Heart left ventricle (tissue), 16 donors: Measurements from ENCODE around the gene SORCS2. TPM values are rescaled to one million over a fixed set of nuclear protein-coding genes. Genes with fewer than 3 reads are reported as not detected.

ENCODE experiments used
- ATAC-seq, 4 donors: fragments of 200-7000 bp; cut with Tn5 transposase; one replicate each; pipeline ENCODE4 v1.9.1; 2020 to 2022; ENCODE audit warnings: moderate library complexity in 4 of 4, mild to moderate bottlenecking in 3 of 4, moderate number of reproducible peaks in 1 of 4
- DNase-seq, 5 donors: peaks; one replicate each; pipeline ENCODE4 v3.0.0-alpha.2; 2020
- H3K27ac ChIP-seq, 12 donors: fragments of 200-600 bp; sonication (generic) in 4 of 12; one replicate each; pipeline versions ENCODE4 v1.5.0 to v1.8.0; 2016 to 2022; ENCODE audit warnings: mild to moderate bottlenecking in 2 of 12
- H3K27me3 ChIP-seq, 9 donors: fragments of 200-600 bp; sonication (generic) in 2 of 9; one replicate each; pipeline versions ENCODE4 v1.5.1 to v1.8.0; 2016 to 2022; ENCODE audit warnings: mild to moderate bottlenecking in 3 of 9
- H3K36me3 ChIP-seq, 9 donors: fragments of 200-600 bp; sonication (generic) in 2 of 9; one replicate each; pipeline versions ENCODE4 v1.5.0 to v1.8.0; 2018 to 2022; ENCODE audit warnings: mild to moderate bottlenecking in 2 of 9
- H3K4me1 ChIP-seq, 12 donors: fragments of 200-600 bp; sonication (generic) in 4 of 12; one replicate each; pipeline versions ENCODE4 v1.5.0 to v1.8.0; 2016 to 2022; ENCODE audit warnings: mild to moderate bottlenecking in 3 of 12
- H3K4me3 ChIP-seq, 12 donors: fragments of 200-600 bp; sonication (generic) in 4 of 12; one replicate each; pipeline versions ENCODE4 v1.5.0 to v1.8.0; 2017 to 2022; ENCODE audit warnings: mild to moderate bottlenecking in 9 of 12, moderate library complexity in 4 of 12
- H3K9me3 ChIP-seq, 12 donors: fragments of 200-600 bp; sonication (generic) in 4 of 12; one replicate each; pipeline versions ENCODE4 v1.5.0 to v1.8.0; 2016 to 2022; ENCODE audit warnings: mild to moderate bottlenecking in 1 of 12
- POLR2A ChIP-seq, 2 donors: fragments of 450-650 bp; IDR thresholded peaks; one replicate each; pipeline ENCODE4 v1.6.1; 2017; ENCODE audit warnings: antibody characterized with exemption in 2 of 2, mild to moderate bottlenecking in 2 of 2, moderate library complexity in 2 of 2
- WGBS, 4 donors: extraction: QIAGEN DNeasy Blood & Tissue Kit in 2 of 4; methylation state at CpG; one replicate each; pipeline versions ENCODE4 v1.1.5 to v1.1.7; 2013 to 2018; 5-methylcytosine and 5-hydroxymethylcytosine counted together
- intact Hi-C, 10 donors: fragments of 100-400 bp; cut with DNase I; formaldehyde crosslinking; loops; one replicate each; pipeline versions ENCODE4 v1.11.1 to v1.14.2; 2022
- polyA plus RNA-seq, 2 donors: library from polyadenylated mRNA; stranded (reverse); fragments of 200-250 nt; gene quantifications; one replicate each; pipeline ENCODE4 v1.2.3, GENCODE V29; 2013
- total RNA-seq, 9 donors: library from RNA; depleted of rRNA in 2 of 9; stranded (reverse); fragments of >200 nt in 2 of 9; fragmentation: NEBNext Ultra II Directional in 3 of 9; extraction: Animal tissue kit (Norgen Biotek cat#: 25700) in 3 of 9; gene quantifications; one replicate each; pipeline versions ENCODE4 v1.1.0 to v1.2.4, GENCODE V29; 2016 to 2023
- TF ChIP-seq, protein P1 (sequence below), 12 donors: fragments of 200-600 bp; sonication (generic) in 4 of 12; IDR thresholded peaks; one replicate each; pipeline versions ENCODE4 v1.5.0 to v1.8.0; 2018 to 2022; ENCODE audit warnings: antibody characterized with exemption in 12 of 12, mild to moderate bottlenecking in 5 of 12
- donor health status: ischemic (EF 13 %, LVEDD 7.1; RV severe dilation, severe dysfunction).
- donor health status: healthy with polysubstance abuse.
- donor health status: DM: no; HTN: yes; CAD: no.
- donor health status: DM: no; HTN: no; CAD: no.
- donor health status: ischemic (EF 25% LVEDD 6.9; RV normal size, moderate dysfunction).
- donor health status: ischemic (EF 25% LVEDD 5.7; RV mildly dilated, moderate dysfunction).
- donor health status: healthy.
- donor health status: DM: yes; HTN: yes; CAD: no.
- donor health status: ischemic (EF 35%, LVEDD 5.7; RV mildly dilated, moderate dysfunction).
- donor health status: nonischemic (EF 11% LVEDD 7.7; RV severe dilation, severe dysfunction).
- donor health status: DM: yes; HTN: yes; CAD: no.
- donor health status: PGD.
- donor health status: ischemic (EF 29% LVEDD 5.4; RV normal size, mild dysfunction).
- donor health status: nonischemic (EF 23%, LVEDD 6.1; RV moderate dilation, normal function).

Gene SORCS2
- total and polyA plus RNA-seq, 11 donors = 0.28 to 5.5 (median 2.4) TPM

- Histone ChIP-seq H3K9me3 (peaks cover 0 to 1% (median 0%) of the 10 kb centered on the region in 12 donors), H3K36me3 (no peaks in the 10 kb centered on the region), H3K4me3 (no peak overlapping the region), H3K4me1 (peaks cover 0 to 34% (median 19%) of the 10 kb centered on the region in 12 donors), H3K27ac (peak overlapping the region in 1 of 12 donors; percentile 82), H3K27me3 (peaks cover 0 to 2% (median 0%) of the 10 kb centered on the region in 9 donors)
- intact Hi-C loops = loop anchor here in 2 of 10 donors (5.0 kb wide), 2 partner anchors 49 to 84 kb away; no protein-coding TSS in a partner anchor
- WGBS, 4 donors = 82 to 86% (median 85%) methylated on average over 7 to 21 of the region's 21 CpGs
- ATAC-seq (no peak), DNase-seq (no peak)
- TF ChIP-seq, protein P1, sequence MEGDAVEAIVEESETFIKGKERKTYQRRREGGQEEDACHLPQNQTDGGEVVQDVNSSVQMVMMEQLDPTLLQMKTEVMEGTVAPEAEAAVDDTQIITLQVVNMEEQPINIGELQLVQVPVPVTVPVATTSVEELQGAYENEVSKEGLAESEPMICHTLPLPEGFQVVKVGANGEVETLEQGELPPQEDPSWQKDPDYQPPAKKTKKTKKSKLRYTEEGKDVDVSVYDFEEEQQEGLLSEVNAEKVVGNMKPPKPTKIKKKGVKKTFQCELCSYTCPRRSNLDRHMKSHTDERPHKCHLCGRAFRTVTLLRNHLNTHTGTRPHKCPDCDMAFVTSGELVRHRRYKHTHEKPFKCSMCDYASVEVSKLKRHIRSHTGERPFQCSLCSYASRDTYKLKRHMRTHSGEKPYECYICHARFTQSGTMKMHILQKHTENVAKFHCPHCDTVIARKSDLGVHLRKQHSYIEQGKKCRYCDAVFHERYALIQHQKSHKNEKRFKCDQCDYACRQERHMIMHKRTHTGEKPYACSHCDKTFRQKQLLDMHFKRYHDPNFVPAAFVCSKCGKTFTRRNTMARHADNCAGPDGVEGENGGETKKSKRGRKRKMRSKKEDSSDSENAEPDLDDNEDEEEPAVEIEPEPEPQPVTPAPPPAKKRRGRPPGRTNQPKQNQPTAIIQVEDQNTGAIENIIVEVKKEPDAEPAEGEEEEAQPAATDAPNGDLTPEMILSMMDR (IDR thresholded peaks at IDR 0.05) = no peak
- no peak for TF ChIP-seq POLR2A (IDR thresholded peaks at IDR 0.05)
Observed at GRCh38 chr4:7208509-7209451, 16.4 kb downstream of the SORCS2 start.

DNA sequence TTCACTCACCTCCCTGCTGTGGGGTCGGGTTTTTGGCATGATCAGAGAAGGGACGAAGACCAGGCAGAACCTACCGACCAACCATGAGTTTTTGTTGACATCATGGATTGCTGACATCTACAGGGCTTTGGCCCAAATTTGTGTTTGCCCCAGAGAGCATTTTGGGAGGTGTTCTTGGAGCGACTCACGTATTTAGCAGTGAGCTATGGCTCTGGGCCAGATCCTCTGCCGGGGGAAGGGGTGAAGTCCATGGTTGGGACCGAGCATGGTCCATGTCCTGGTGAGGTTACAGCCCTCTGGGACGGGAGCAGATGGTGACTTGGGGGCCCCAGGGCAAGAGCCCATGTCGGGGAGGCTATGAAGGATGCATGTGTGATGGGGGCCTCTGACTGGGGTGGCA is 17.4 kb downstream of the SORCS2 start:
- Histone ChIP-seq H3K9me3 (peaks cover 0 to 9% (median 0%) of the 10 kb centered on the region in 12 donors), H3K36me3 (no peaks in the 10 kb centered on the region), H3K27ac (no peak overlapping the region), H3K27me3 (peaks cover 0 to 2% (median 0%) of the 10 kb centered on the region in 9 donors), H3K4me3 (no peak overlapping the region), H3K4me1 (peaks cover 0 to 33% (median 19%) of the 10 kb centered on the region in 12 donors)
- 67 to 83% (median 77%) methylated on average over 9 of the region's 9 CpGs for WGBS, 4 donors
- intact Hi-C loops = loop anchor here in 2 of 10 donors (5.0 kb wide), 2 partner anchors 48 to 83 kb away; no protein-coding TSS in a partner anchor
- DNase-seq (no peak), ATAC-seq (no peak)
- TF ChIP-seq POLR2A (IDR thresholded peaks at IDR 0.05) = no peak
- TF ChIP-seq, protein P1 (IDR thresholded peaks at IDR 0.05) = no peak

DNA sequence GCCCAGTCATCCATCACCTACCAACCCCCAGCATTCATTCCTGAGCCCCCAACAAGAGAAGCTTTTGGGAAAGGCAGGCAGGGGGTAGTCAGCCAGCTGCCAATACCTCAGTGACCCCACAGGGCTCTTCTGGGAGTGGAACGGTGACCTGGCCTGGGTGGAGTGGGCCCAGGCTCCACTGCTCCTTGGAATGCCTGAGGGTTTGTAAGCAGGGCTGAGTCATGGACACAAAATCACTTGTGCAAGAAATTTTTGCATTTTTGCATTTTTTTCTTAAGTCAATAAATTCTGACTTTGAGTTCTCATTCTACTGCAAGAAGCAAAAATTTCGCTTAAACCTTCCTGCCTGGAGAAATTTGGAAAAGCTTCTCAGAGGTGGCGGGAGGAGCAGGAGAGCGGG is 18.5 kb downstream of the SORCS2 start:
- Histone ChIP-seq H3K4me1 (peaks cover 0 to 26% (median 18%) of the 10 kb centered on the region in 12 donors), H3K27ac (no peak overlapping the region), H3K36me3 (no peaks in the 10 kb centered on the region), H3K4me3 (no peak overlapping the region), H3K27me3 (peaks cover 0 to 2% (median 0%) of the 10 kb centered on the region in 9 donors), H3K9me3 (peaks cover 0 to 9% (median 0%) of the 10 kb centered on the region in 12 donors)
- no peak for ATAC-seq
- DNase-seq = peak in 1 of 5 donors; percentile 13
- 88 to 99% (median 92%) methylated on average over 4 of the region's 4 CpGs for WGBS, 4 donors
- TF ChIP-seq POLR2A (IDR thresholded peaks at IDR 0.05) = no peak
- TF ChIP-seq, protein P1 (IDR thresholded peaks at IDR 0.05) = no peak
- intact Hi-C loops = no loop called here

- peaks cover 0 to 13% (median 8%) of the 10 kb centered on the region in 12 donors for H3K4me1 ChIP-seq
- DNase-seq (peak in 1 of 5 donors; percentile 16), ATAC-seq (no peak)
- H3K27ac ChIP-seq = no peak overlapping the region
- no peak overlapping the region for H3K4me3 ChIP-seq
- intact Hi-C loops = no loop called here
- TF ChIP-seq POLR2A (IDR thresholded peaks at IDR 0.05) = no peak
- TF ChIP-seq, protein P1 (IDR thresholded peaks at IDR 0.05) = no peak
- 74 to 78% (median 76%) methylated on average over 6 of the region's 6 CpGs for WGBS, 4 donors
- H3K27me3 ChIP-seq = peaks cover 0 to 2% (median 0%) of the 10 kb centered on the region in 9 donors
- no peaks in the 10 kb centered on the region for H3K36me3 ChIP-seq
- peaks cover 0 to 9% (median 0%) of the 10 kb centered on the region in 12 donors for H3K9me3 ChIP-seq
Observed at GRCh38 chr4:7212101-7212674, 19.9 kb downstream of the SORCS2 start.
